Calu3 (cell line): Measurements from ENCODE around the gene GTF3C1. TPM values are rescaled to one million over a fixed set of nuclear protein-coding genes. Genes with fewer than 3 reads are reported as not detected.

ENCODE experiments used
- BruUV-seq: library from RNA; stranded (reverse); fragments of 400-500 nt; replicated peaks from 2 replicates; lab custom pipeline; 2021; lab: Mats Ljungman, UMichigan
- CTCF ChIA-PET: fragments of 300-600 bp; sonication (Branson Sonifier 250); formaldehyde crosslinking; loops from one replicate; lab custom pipeline; 2022; ENCODE audit warnings: antibody characterized with exemption; lab: Charles Lee
- DNase-seq: peaks from one replicate; pipeline ENCODE4 v3.0.0; 2022
- H3K27ac Mint-ChIP-seq: one replicate; pipeline ENCODE4 v1.8.0; 2022; ENCODE audit warnings: mixed read lengths; ENCODE audit not compliant: unreplicated experiment
- H3K27me3 Mint-ChIP-seq: one replicate; pipeline ENCODE4 v1.8.0; 2022; ENCODE audit warnings: mixed read lengths; ENCODE audit not compliant: unreplicated experiment
- H3K36me3 Mint-ChIP-seq: one replicate; pipeline ENCODE4 v1.8.0; 2022; ENCODE audit warnings: mild to moderate bottlenecking, moderate library complexity, mixed read lengths; ENCODE audit not compliant: insufficient read depth, unreplicated experiment
- H3K4me1 Mint-ChIP-seq: one replicate; pipeline ENCODE4 v1.8.0; 2022; ENCODE audit warnings: mild to moderate bottlenecking, low read depth, mixed read lengths; ENCODE audit not compliant: unreplicated experiment
- H3K4me3 Mint-ChIP-seq: one replicate; pipeline ENCODE4 v1.8.0; 2022; ENCODE audit warnings: mild to moderate bottlenecking, low read depth, moderate library complexity, mixed read lengths; ENCODE audit not compliant: unreplicated experiment
- H3K9me3 Mint-ChIP-seq: one replicate; pipeline ENCODE4 v1.8.0; 2022; ENCODE audit warnings: low read depth, mixed read lengths; ENCODE audit not compliant: unreplicated experiment
- intact Hi-C: fragments of 100-400 bp; cut with micrococcal nuclease; formaldehyde crosslinking; loops from one replicate; pipeline ENCODE4 v1.10.0; 2022; ENCODE audit not compliant: unreplicated experiment
- total RNA-seq: library from RNA; stranded (reverse); gene quantifications from 2 replicates; pipeline ENCODE4 v1.2.3, GENCODE V29; 2022
- TF ChIP-seq, protein P1 (sequence below): fragments of 200-600 bp; IDR thresholded peaks from one replicate; pipeline ENCODE4 v1.8.0; 2022; ENCODE audit warnings: antibody characterized with exemption; ENCODE audit not compliant: unreplicated experiment

The GTF3C1 gene
- total RNA-seq, 1 experiment from 2014 or later = 90.9 TPM

DNA sequence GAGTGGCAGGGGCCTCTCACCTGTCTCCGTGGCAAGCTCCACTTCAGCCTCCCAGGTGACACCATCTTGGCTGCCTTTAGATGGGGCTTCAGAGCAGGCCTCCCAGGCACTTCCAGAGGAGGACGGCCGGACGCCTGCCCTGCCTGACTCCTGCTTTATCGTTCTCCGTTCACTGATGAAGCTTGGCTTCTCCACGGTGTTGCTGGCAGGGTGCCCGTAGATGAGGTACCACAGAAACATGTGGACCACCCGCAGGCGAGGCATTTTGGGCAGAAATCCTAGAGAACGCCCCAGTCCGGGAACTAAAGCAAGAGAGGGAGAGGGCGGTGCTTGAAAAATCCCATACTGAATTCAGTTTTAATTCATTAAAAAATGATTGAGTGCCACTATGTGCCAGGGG lies 54.5 kb downstream of the GTF3C1 start:
- DNase-seq = no peak
- CTCF ChIA-PET = no interaction called here
- Mint-ChIP-seq H3K36me3 (peaks cover 48% of the 10 kb centered on the region), H3K27ac (no peak overlapping the region), H3K4me3 (no peak overlapping the region), H3K27me3 (no peaks in the 10 kb centered on the region), H3K9me3 (no peaks in the 10 kb centered on the region), H3K4me1 (no peaks in the 10 kb centered on the region)
- TF ChIP-seq, protein P1, sequence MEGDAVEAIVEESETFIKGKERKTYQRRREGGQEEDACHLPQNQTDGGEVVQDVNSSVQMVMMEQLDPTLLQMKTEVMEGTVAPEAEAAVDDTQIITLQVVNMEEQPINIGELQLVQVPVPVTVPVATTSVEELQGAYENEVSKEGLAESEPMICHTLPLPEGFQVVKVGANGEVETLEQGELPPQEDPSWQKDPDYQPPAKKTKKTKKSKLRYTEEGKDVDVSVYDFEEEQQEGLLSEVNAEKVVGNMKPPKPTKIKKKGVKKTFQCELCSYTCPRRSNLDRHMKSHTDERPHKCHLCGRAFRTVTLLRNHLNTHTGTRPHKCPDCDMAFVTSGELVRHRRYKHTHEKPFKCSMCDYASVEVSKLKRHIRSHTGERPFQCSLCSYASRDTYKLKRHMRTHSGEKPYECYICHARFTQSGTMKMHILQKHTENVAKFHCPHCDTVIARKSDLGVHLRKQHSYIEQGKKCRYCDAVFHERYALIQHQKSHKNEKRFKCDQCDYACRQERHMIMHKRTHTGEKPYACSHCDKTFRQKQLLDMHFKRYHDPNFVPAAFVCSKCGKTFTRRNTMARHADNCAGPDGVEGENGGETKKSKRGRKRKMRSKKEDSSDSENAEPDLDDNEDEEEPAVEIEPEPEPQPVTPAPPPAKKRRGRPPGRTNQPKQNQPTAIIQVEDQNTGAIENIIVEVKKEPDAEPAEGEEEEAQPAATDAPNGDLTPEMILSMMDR = no peak
- BruUV-seq = no TSS peak
- intact Hi-C loops = no loop called here

DNA sequence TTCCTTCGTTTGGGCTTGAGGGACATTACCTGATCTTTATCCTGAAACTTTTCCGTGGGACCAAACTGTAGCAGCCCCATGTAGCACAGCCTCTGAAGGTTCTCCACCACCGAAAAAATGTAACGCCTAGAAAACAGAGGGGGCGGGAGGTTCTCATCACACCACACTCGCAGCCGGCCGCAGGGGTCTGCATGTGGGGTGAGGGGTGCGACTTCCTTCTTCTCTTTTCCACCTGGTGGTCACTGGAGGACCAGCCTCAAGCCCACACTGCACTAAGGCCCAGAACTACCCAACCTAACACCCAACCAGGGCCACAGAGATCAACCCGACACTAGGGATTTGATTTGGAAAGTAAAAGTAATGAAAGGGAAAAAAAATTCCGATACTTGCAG lies 57.1 kb downstream of the GTF3C1 start:
- Mint-ChIP-seq H3K4me1 (no peaks in the 10 kb centered on the region), H3K27me3 (no peaks in the 10 kb centered on the region), H3K4me3 (no peak overlapping the region), H3K9me3 (no peaks in the 10 kb centered on the region), H3K36me3 (peaks cover 53% of the 10 kb centered on the region), H3K27ac (no peak overlapping the region)
- TF ChIP-seq, protein P1 = no peak
- intact Hi-C loops = no loop called here
- BruUV-seq = no TSS peak
- no peak for DNase-seq
- CTCF ChIA-PET = no interaction called here

DNA sequence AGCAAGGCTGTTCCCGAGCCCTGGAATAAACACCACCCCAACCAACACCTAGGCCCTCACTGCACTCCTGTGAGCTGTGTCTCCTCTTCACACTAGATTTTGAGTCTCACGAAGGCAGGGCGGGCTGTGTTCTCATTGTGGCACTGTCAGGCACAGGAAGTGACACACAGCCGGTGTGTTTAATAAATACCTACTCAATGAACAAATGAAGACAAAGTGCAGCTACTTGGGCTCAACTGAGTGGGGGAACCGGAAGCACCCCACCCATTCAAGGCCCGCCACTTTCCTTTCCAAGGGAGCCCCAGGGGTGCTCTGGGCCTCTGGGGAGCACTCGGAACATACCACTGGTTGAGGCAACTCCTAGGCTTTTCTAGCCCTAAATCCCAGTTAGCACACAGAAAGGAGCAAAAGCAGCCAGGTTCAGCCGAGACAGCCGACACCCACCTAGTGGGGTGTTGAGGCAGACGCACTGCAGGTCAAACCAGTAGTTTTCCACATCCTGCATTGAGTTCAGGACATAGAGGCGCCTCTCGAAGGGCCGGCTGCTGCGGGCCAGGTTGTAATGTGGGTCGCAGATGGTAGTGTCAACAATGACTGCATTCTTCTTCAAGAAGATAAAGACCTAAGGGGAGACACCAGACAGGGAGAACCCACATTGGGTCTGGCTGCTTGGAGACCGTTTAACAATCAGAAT lies 57.7 kb downstream of the GTF3C1 start:
- no peak for DNase-seq
- Mint-ChIP-seq H3K9me3 (no peaks in the 10 kb centered on the region), H3K4me3 (no peak overlapping the region), H3K27me3 (no peaks in the 10 kb centered on the region), H3K36me3 (peaks cover 51% of the 10 kb centered on the region), H3K4me1 (no peaks in the 10 kb centered on the region), H3K27ac (no peak overlapping the region)
- CTCF ChIA-PET = no interaction called here
- no TSS peak for BruUV-seq
- intact Hi-C loops = no loop called here
- TF ChIP-seq, protein P1 = no peak

DNA sequence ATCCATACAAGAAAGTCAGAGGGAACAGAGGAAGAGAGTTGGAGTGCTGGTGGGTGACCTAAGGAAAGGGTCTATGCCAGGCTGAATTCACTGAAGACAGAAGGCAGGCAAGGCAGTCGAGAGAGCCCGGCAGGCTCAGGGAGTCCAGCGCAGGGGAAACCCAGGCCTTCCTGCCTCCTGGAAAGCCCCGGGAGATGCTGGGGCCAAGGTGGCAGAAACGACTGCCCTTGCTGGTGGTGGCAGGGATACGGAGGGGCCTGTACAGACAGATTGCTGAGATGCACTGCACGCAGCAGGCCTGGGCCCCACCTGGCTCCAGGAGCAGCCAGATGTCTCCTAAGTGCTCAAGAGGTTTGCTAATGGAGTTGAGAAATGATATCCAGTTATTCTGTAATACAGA lies 59.8 kb downstream of the GTF3C1 start:
- Mint-ChIP-seq H3K27ac (no peak overlapping the region), H3K36me3 (peaks cover 57% of the 10 kb centered on the region)
- no TSS peak for BruUV-seq

More for the DNA sequence above, 59.8 kb downstream of the GTF3C1 start:
- no peak overlapping the region for H3K4me3 Mint-ChIP-seq
- CTCF ChIA-PET = no interaction called here
- H3K4me1 Mint-ChIP-seq = no peaks in the 10 kb centered on the region
- no peaks in the 10 kb centered on the region for H3K27me3 Mint-ChIP-seq
- no peak for DNase-seq
- TF ChIP-seq, protein P1 = no peak
- intact Hi-C loops = no loop called here
- no peaks in the 10 kb centered on the region for H3K9me3 Mint-ChIP-seq
